Activated naive CD8-positive, alpha-beta T cell treated with anti-CD3 and anti-CD28 coated beads, Interleukin-2, amount 50 U/mL, for 16 hours (primary cell): ENCODE data around the gene GRK1.

Source experiments
- DNase-seq: peaks from one replicate; pipeline ENCODE4 v3.0.0-alpha.2; 2020; ENCODE audit warnings: low read depth, low spot score

Gene GRK1

DNA sequence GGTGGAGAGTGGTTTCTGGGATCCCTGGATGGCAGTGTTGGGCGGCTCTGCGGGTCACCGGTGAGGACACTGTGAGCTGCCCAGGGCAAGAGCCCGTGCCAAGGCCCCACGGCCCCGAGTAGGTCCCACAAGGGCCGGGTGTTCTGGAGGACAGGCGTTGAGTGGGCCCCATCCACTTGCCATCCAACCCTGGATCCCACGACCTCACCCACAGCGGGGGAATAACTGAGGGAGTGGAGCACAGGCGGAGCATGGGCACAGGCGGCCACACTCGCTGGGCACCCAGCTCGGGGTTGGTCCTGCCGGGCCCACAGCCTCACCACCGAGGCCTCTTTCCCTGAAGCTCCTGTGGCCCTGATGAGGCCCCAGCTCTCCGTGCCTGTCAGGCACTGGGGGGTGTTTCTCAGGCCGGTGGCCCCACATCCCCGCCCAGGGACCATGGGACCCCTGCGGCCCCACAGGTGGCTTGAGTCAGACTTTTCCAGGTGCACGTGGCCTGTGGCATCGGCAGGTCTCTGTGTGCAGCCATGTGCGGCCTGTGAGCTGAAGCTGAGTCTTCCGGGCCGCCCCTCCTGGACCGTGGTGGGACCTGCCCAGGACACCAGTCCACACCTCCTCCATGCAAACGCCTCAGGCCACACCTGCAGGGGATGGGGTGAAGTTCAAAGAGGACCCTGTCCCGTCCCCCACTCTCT is 108.6 kb downstream of the GRK1 start:
- no peak for DNase-seq

DNA sequence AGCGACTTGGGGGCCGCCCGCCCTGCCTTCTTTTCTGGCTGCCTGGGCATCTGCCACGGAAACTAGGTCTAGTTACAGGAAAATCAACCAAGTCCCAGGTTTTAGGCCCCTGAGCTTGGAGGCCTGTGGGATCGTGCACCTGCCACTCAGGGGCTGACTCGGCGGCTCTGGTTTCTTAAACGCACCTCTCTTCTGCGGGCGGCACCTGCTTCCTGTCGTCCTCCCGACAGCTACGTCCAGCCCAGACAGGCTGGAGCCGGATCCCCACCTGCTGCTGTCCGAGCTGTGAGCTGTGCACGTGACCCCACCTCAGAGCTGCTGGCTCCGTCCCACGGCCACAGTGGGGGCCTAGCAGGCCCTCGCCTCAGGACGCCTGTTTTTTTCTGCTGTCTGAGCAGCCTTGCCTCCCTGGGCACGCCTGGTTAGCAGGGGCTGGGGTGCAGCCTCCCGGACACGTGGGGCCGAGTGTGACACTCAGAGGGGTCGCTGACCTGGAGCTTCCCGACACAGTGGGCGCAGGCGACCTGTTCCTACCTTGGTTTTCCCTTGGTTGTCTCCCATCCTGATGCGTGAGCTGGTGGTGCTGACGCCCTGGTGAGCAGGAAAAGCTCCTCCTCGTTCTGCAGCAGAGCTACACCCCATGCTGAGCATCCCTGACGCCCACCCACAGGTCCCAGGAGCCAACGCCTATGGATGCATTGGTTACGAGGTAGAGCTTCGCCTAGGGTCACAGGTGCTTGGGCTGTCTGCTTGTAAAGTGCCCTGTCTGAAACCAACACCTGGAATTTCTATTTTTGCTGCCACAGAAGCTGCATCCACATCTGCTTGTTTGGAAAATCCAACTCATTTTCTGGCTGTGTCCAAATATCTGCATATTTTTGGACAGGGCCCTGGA is 109.5 kb downstream of the GRK1 start:
- DNase-seq: no peak

DNA sequence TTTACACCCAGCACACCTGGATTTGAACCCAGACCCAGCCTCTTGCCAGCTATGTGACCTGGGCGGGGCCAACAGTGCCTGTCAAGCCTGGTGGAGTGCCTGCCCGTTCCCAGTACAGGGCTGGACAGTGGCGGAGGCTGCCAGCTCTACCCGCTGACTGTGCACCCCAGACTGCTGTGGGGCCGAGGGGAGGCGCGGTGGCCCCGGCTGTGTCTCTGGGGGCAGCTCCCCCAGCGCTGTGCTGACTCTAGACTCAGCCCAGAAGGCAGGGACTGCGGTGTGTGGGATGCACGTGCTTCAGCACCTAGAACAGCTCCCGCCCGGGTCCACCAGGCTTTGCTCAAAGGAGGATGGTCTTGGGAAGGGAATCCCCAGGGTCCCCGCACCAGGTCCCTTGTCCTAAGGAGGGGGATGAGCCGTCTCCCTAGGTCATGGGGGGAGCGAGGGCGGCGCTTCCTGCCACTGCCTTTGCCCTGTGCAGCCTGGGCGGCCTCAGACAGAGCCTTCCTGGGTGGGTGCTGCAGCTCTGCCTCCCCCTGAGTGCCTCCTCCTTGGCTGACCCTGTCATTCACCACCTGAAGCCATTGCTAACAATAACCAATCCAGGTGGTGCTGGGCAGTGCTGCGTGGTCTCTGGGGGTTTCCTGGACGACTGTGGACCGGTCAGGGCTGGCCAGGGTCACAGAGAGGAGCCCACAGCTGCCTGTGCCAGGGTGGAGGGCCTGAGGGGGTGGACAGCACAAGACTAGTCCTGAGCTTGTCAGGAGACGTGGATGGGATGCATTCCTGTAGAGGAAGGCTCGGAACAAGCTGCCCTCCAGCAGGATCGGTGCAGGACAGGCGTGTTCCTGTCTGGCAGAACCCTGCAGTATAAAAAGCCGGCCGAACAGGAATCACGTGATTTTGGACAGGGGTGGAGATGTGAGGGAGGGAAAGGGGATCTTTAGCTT is 110.6 kb downstream of the GRK1 start:
- no peak for DNase-seq

DNA sequence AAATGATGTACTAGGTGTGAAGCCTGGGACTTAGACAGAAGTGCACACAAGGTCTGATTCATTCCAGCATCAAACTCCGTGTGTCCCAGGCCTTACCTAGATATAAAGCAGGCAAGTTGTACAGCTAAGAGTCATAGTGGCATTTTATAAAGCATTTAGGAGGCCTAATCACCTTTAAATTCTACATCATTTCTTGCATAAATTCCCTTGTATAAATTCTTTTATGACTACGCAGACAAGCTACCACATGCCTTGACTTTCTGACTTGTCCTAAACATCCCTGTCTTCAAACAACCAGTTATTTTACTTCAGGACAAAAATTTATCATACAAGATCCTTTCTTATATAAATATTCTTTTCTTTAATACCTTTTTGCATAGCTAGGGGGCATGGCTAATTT is 114.6 kb downstream of the GRK1 start:
- no peak for DNase-seq

DNA sequence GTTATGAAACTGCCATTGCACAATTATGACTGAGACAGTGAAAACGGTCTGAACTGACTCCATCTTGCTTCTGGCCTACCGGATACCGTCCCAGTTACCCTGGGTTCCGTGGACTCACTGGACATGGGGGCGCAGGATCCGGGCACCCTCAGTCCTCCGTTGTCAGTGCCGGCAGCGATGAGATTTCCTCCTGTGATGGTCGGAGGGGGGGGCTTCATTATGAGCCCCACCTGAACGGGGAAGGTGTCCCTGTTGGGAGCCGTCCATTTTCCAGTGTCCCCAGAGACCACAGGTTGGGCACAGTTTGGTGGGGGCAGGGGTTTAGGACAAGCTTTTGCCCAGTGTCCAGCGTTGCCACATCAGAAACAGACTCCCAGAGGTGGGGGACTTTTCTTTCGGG is 115.5 kb downstream of the GRK1 start:
- DNase-seq: no peak

DNA sequence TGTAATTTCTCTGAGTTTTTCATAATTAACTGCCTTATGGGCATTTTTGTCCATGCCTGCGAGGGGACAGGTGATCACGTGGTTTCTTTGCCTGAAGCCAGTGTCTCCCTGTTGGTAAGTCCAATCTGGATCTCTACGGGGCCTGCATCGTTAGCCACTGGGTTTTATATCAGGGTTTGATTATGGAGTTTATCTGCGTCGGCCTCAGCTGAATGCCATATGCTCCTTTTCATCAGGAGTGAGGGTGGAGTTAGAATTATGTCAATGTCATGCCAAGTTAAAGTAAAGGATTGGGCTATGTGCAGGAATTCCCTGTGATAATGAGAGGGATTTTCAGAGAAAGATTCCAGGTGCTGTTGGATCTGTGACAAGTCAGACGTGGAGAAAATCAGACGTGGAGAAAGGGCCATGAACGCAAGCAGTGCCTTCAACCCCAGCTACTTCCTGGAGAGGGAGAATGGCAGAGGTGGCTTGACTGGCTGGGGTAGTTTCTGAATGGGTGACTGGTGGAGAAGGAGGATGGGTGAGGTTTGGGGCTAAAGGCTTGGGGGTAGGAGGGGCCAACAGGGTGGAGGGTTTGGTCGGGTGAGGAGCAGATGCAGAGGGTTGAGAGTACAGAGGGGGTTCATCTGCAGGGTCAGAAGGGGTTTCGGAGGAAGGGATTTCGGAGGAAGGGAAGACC is 116.3 kb downstream of the GRK1 start:
- DNase-seq: no peak

DNA sequence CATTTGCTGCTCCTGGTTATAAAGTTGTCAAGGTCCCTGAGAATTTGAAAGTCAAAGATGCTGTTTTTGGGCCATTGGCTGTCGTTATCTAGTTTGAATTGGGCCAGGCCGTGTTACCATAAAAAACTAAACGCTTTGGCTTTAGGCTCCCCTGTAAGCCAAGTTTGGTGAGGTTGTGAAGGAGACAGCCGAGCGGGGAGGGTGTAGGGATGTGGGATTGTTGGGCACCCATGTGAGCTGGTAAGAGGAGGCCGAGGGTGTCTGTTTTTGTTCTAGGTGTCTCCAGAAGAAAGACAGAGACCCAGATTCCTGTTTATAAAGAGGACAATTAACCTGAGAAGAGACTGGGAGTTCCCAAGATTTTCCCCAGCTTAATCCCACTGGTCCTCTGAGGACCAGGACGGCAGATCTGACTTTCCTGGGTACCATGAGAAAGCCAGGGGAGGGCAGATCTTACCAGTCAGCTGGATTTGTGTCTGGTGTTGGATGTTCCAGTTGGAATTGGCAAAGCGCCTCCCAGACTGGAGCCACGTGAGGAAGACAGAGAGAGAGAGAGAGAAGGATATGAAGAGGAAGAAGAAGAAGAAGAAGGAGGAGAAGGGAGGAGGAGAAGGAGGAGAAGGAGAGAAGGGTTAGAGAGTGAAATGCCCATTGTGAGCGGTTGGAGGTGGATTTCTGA is 117.1 kb downstream of the GRK1 start:
- DNase-seq: no peak

DNA sequence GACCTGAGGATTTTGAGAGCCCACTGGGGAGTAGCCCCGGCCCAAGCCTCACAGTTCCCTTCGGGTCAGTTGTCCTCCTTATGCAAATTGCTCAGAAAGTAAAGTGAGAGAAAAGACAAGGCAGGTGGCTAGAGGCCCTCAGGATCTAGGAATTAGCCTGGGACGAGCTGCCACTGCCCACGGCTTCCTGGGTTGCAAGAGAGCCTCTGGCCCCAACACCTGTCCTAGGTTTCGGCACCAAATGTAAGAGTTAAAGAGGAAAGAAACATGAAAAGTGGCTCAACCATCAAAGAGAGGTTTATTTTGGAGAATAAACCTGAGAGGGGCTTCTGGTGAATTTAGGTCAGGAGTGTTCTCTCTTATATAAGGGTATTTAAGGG is 117.6 kb downstream of the GRK1 start:
- no peak for DNase-seq

DNA sequence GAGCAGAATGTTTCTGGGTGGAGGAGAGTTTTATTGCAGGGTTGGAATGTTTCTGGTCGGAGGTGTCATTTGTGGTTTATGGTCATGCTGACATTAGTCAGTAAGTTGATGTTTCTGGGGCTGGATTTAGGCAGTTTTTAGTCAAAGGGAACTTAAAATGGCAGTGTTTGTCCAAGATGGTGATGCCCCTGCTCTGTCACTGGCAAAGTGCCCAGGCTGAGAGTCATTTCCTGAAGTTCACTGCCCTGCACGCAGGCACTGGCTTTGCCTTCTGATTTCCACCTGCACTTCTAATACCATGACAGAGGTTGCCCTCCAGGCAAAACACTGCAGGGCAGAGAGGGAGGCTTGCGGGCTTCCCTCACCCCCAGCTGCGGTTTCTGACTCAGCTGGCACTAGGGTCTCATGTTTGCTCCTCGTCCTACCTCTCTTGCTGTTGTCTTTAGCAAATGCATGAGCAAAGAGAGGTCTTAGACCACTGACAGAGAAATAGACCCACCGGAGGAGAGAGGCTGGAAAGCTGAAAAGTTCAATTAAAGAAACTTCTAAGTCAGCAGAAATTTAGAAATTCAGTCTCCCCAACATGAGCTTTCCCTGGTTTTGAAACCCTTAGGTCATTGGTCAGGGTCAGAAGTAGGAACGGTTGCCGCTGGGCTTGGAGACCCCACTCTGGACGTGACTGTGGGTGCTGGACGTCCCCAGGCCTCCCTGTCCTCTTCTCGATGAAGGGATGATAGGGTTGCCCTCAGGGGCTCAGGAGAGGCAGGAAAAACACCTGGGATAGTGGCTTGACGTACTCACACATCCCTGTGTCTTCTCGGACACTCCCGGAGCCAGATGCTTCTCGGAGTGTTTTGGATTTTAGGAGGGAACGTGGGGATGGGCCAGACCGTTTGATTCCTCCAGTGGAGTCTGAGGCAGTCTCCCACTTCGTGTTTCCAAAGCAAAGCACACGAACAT is 118.3 kb downstream of the GRK1 start:
- no peak for DNase-seq

DNA sequence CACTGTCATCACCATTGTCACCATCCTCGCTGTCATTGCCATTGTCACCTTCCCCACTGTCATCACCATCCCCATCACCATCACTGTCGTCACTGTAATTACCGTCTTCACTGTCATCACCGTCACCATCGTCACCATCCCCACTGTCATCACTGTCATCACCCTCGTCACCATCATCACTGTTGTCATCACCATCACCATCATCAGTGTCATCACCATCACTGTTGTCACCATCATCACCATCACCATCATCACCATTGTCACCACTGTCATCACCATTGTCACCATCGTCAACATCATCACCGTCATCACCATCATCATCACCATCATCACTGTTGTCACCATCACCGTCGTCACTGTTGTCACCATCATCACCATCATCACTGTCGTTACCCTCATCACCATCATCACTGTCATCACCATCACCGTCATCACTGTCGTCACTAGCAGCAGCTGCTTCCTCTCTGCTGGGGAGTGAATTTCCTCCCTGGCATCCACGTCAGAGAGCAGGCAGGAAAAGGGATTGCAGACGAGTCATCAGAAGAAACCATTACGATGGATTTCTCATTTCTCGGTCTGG is 119.3 kb downstream of the GRK1 start:
- DNase-seq: no peak
